Measurements from ENCODE around the gene SLITRK3.

- TF ChIP-seq CTCF (IDR thresholded peaks at IDR 0.05) (no peak), POLR2A (IDR thresholded peaks at IDR 0.05) (no peak)
Measured at GRCh38 chr3:165201964-165202363, 5.8 kb upstream of the SLITRK3 start.
